Keratinocyte (primary cell): ENCODE data around the gene PIP4K2C.

Source experiments
- CTCF ChIP-seq, 3 experiments: IDR thresholded peaks in 1 of 3; conservative IDR thresholded peaks in 1 of 3; optimal IDR thresholded peaks in 1 of 3; 2 replicates in 2 of 3; 3 replicates in 1 of 3; pipeline versions ENCODE3 to v1.5.1; 2011; ENCODE audit warnings: low read length in 3 of 3, mild to moderate bottlenecking in 3 of 3, moderate library complexity in 2 of 3, control low read depth in 1 of 3, inconsistent platforms in 1 of 3; ENCODE audit not compliant: insufficient read depth in 2 of 3; ENCODE audit errors: extremely low read depth in 1 of 3
- EZH2 ChIP-seq: IDR thresholded peaks from one replicate; pipeline ENCODE4 v1.6.1; 2012; ENCODE audit warnings: inconsistent platforms, mild to moderate bottlenecking, low read length, moderate library complexity

GRCh38 chr12:57579011-57579410, 12.0 kb upstream of the PIP4K2C start:
- no peak for TF ChIP-seq CTCF (optimal IDR thresholded peaks at IDR 0.05 in 1 of 3, IDR thresholded peaks at IDR 0.05 in 1 of 3, conservative IDR thresholded peaks at IDR 0.05 in 1 of 3; ENCODE audit: extremely low read depth in 1 of 3, insufficient read depth in 2 of 3, low read length in 3 of 3)
- no peak for TF ChIP-seq EZH2
